WI38 (cell line): ENCODE data around the gene ESF1.

ENCODE experiments used
- H3K4me3 ChIP-seq: 2 replicates; pipeline ENCODE4 v1.5.1; 2011; ENCODE audit warnings: low read depth, mild to moderate bottlenecking, control low read depth, low read length
- CTCF ChIP-seq: IDR thresholded peaks from 2 replicates; pipeline ENCODE4 v1.5.1; 2012; ENCODE audit warnings: low read depth, mild to moderate bottlenecking, control low read depth, low read length

ESF1 gene

DNA sequence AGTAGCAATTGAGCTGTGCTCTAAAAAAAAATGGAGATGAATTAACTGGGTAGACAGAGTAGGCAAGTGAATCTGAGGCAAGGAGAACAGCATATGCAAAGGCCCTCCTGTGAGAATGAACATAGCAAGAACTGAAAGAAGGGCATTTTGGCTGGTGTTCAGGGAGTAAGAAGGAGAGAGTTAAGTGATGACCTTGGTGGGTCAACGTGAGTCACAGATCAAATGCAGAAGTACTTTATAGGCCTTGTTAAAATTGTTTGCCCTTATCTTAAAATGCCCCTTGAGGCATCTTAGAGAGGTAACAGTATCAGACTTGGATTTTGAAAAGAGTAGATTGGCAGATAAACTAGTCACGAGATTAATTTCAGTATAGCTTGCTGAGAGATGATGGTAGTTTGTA, 24.7 kb upstream of the ESF1 start:
- no peak for TF ChIP-seq CTCF
- no peak overlapping the region for H3K4me3 ChIP-seq

GRCh38 chr20:13800728-13801134, 16.0 kb upstream of the ESF1 start:
- no peak overlapping the region for H3K4me3 ChIP-seq
- no peak for TF ChIP-seq CTCF

DNA sequence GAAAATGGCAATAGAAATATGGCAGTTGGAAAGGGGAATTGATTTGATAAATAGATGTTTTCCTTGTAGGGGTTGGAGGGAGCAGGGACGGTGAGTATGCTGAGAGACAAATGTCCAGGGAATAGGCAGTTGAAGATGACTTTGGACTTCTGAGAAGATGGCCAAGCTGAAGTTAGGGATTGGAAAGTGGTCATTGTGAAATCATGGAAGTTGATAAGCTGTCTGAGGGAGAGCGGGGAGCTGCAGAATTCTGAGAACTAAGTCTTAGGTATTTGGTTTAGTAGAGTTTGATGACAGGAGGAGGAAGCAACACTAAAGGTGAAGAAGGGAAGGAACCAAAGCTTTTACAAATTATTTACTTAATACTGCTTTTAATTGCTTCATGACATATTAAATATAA, 15.3 kb upstream of the ESF1 start:
- TF ChIP-seq CTCF = no peak
- no peak overlapping the region for H3K4me3 ChIP-seq

DNA sequence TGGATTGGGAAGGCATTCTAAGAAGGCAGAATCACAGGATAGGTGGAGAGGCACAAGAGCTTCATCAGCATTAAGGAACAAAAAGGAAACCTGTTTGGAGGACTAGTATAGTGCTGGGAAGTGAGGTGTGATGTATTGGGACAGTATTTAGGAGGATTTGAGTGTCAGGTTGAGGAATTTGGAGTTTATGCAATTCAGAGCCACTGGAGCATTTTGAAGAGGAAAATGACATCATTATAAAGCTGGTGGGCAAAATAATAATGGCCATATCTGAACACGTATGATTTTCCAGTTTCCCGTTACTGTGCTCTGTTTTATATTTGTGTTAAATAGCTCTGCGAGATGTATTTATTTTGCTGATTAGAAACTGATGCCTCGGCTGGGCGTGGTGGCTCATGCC, 14.3 kb upstream of the ESF1 start:
- no peak for TF ChIP-seq CTCF
- no peak overlapping the region for H3K4me3 ChIP-seq

GRCh38 chr20:13794667-13795066, 9.9 kb upstream of the ESF1 start:
- no peak overlapping the region for H3K4me3 ChIP-seq
- TF ChIP-seq CTCF = no peak

GRCh38 chr20:13793001-13793400, 8.3 kb upstream of the ESF1 start:
- no peak for TF ChIP-seq CTCF
- no peak overlapping the region for H3K4me3 ChIP-seq

GRCh38 chr20:13791540-13792459, 7.1 kb upstream of the ESF1 start:
- no peak for TF ChIP-seq CTCF
- no peak overlapping the region for H3K4me3 ChIP-seq
